ENCODE results near the gene SPRR2F.

DNA sequence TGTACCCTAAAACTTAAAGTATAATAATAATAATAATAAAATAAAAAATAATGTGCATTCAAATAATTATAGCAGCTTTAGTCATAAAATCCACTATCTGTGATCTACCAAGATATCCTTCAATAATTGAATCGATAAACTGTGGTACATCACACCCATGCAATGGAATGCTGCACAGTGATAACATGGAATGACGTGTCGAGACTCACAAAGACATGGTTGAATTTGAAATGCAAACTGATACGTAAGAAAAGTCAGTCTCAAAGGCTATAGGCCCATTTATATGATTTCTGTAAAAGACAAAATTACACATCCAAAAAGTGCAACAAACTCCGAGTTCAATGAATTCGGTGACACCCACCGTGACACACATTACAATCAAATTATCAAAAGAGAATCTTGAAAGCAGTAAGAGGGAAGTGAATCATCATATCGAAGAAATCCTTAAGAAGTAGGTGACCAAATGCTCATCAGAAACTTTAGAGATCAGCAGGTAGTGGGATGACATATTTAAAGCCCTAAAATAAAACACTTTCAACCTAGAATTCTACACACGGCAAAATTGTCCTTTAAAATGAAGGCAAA lies 13.8 kb downstream of the SPRR2F start:
- TF ChIP-seq GATA2 (IDR thresholded peaks at IDR 0.05; ENCODE audit: low read depth, low read length) (no peak), GATA3 (IDR thresholded peaks at IDR 0.05; ENCODE audit: low read depth, low read length) (no peak)
